ENCODE measurements around the gene MSRB3.
"Not testable (repeated sequence)": the region's sequence is repeated elsewhere in the genome, so short reads cannot be mapped to it uniquely, and the experiment has no call there.

MSRB3 gene

GRCh38 chr12:65305346-65305950 lies 27.0 kb downstream of the MSRB3 start:
- ATAC-seq, result no peak
- no peaks in the 10 kb centered on the region for H3K36me3 Mint-ChIP-seq (ENCODE audit: low read depth)
- DNase-seq, result no peak
- H3K27ac Mint-ChIP-seq, result no peak overlapping the region
- peaks cover 18% of the 10 kb centered on the region for H3K27me3 Mint-ChIP-seq
- no peaks in the 10 kb centered on the region for H3K9me3 Mint-ChIP-seq
- no peak overlapping the region for H3K4me3 Mint-ChIP-seq
- peaks cover 4% of the 10 kb centered on the region for H3K4me1 Mint-ChIP-seq

GRCh38 chr12:65306366-65307168 lies 28.1 kb downstream of the MSRB3 start:
- Mint-ChIP-seq H3K4me3 (no peak overlapping the region), H3K27ac (no peak overlapping the region)
- no peak for DNase-seq

GRCh38 chr12:65307169-65307501 lies 28.7 kb downstream of the MSRB3 start:
- DNase-seq, result no peak
- H3K4me1 Mint-ChIP-seq, result peaks cover 4% of the 10 kb centered on the region
- no peak for ATAC-seq
- H3K4me3 Mint-ChIP-seq, result no peak overlapping the region
- H3K9me3 Mint-ChIP-seq, result no peaks in the 10 kb centered on the region
- H3K27ac Mint-ChIP-seq, result no peak overlapping the region
- peaks cover 13% of the 10 kb centered on the region for H3K27me3 Mint-ChIP-seq
- no peaks in the 10 kb centered on the region for H3K36me3 Mint-ChIP-seq (ENCODE audit: low read depth)

More at GRCh38 chr12:65306366-65307168, 28.1 kb downstream of the MSRB3 start:
- Mint-ChIP-seq H3K9me3 (no peaks in the 10 kb centered on the region), H3K4me1 (peaks cover 4% of the 10 kb centered on the region), H3K36me3 (ENCODE audit: low read depth) (no peaks in the 10 kb centered on the region), H3K27me3 (peaks cover 15% of the 10 kb centered on the region)
- ATAC-seq, result no peak

- DNase-seq (no peak), ATAC-seq (no peak)
- H3K4me1 Mint-ChIP-seq, result peaks cover 4% of the 10 kb centered on the region
- no peaks in the 10 kb centered on the region for H3K36me3 Mint-ChIP-seq (ENCODE audit: low read depth)
- no peak overlapping the region for H3K4me3 Mint-ChIP-seq
- peaks cover 13% of the 10 kb centered on the region for H3K27me3 Mint-ChIP-seq
- H3K9me3 Mint-ChIP-seq, result no peaks in the 10 kb centered on the region
- no peak overlapping the region for H3K27ac Mint-ChIP-seq
Observed at GRCh38 chr12:65308006-65308405, 29.5 kb downstream of the MSRB3 start.

- Mint-ChIP-seq H3K27me3 (peaks cover 12% of the 10 kb centered on the region), H3K27ac (no peak overlapping the region), H3K9me3 (no peaks in the 10 kb centered on the region), H3K36me3 (ENCODE audit: low read depth) (no peaks in the 10 kb centered on the region), H3K4me3 (no peak overlapping the region), H3K4me1 (peaks cover 4% of the 10 kb centered on the region)
- DNase-seq (no peak), ATAC-seq (no peak)
Observed at GRCh38 chr12:65308601-65309071, 30.2 kb downstream of the MSRB3 start.

- Mint-ChIP-seq H3K27ac (no peak overlapping the region), H3K4me1 (peaks cover 4% of the 10 kb centered on the region), H3K4me3 (no peak overlapping the region), H3K9me3 (no peaks in the 10 kb centered on the region), H3K27me3 (peaks cover 5% of the 10 kb centered on the region), H3K36me3 (ENCODE audit: low read depth) (no peaks in the 10 kb centered on the region)
- no peak for DNase-seq
- no peak for ATAC-seq
Observed at GRCh38 chr12:65311260-65311659, 32.8 kb downstream of the MSRB3 start.

GRCh38 chr12:65313719-65314317 lies 35.3 kb downstream of the MSRB3 start:
- ATAC-seq, result no peak
- no peak for DNase-seq
- Mint-ChIP-seq H3K4me3 (no peak overlapping the region), H3K27ac (no peak overlapping the region), H3K4me1 (no peaks in the 10 kb centered on the region), H3K36me3 (ENCODE audit: low read depth) (no peaks in the 10 kb centered on the region), H3K27me3 (no peaks in the 10 kb centered on the region), H3K9me3 (no peaks in the 10 kb centered on the region)

GRCh38 chr12:65315238-65315637 lies 36.8 kb downstream of the MSRB3 start:
- H3K36me3 Mint-ChIP-seq (ENCODE audit: low read depth); H3K4me3 Mint-ChIP-seq; DNase-seq; H3K4me1 Mint-ChIP-seq; ATAC-seq; H3K27ac Mint-ChIP-seq; H3K9me3 Mint-ChIP-seq; H3K27me3 Mint-ChIP-seq: not testable (repeated sequence)

- peaks cover 2% of the 10 kb centered on the region for H3K27me3 Mint-ChIP-seq
- H3K9me3 Mint-ChIP-seq, result no peaks in the 10 kb centered on the region
- DNase-seq, result no peak
- no peaks in the 10 kb centered on the region for H3K4me1 Mint-ChIP-seq
- no peaks in the 10 kb centered on the region for H3K36me3 Mint-ChIP-seq (ENCODE audit: low read depth)
- ATAC-seq, result no peak
- no peak overlapping the region for H3K27ac Mint-ChIP-seq
- H3K4me3 Mint-ChIP-seq, result no peak overlapping the region
Observed at GRCh38 chr12:65318186-65318685, 39.8 kb downstream of the MSRB3 start.

- ATAC-seq (no peak), DNase-seq (no peak)
- Mint-ChIP-seq H3K36me3 (ENCODE audit: low read depth) (no peaks in the 10 kb centered on the region), H3K4me3 (no peak overlapping the region), H3K27ac (no peak overlapping the region), H3K9me3 (no peaks in the 10 kb centered on the region), H3K27me3 (peaks cover 2% of the 10 kb centered on the region), H3K4me1 (no peaks in the 10 kb centered on the region)
Observed at GRCh38 chr12:65319688-65320200, 41.3 kb downstream of the MSRB3 start.

GRCh38 chr12:65323070-65323469 lies 44.6 kb downstream of the MSRB3 start:
- Mint-ChIP-seq H3K27me3 (peaks cover 2% of the 10 kb centered on the region), H3K36me3 (ENCODE audit: low read depth) (no peaks in the 10 kb centered on the region), H3K27ac (no peak overlapping the region), H3K9me3 (no peaks in the 10 kb centered on the region), H3K4me3 (no peak overlapping the region), H3K4me1 (no peaks in the 10 kb centered on the region)
- DNase-seq (no peak), ATAC-seq (no peak)

GRCh38 chr12:65324056-65324455 lies 45.6 kb downstream of the MSRB3 start:
- DNase-seq, result no peak
- H3K4me3 Mint-ChIP-seq, result no peak overlapping the region
- peaks cover 2% of the 10 kb centered on the region for H3K27me3 Mint-ChIP-seq
- no peaks in the 10 kb centered on the region for H3K36me3 Mint-ChIP-seq (ENCODE audit: low read depth)
- H3K9me3 Mint-ChIP-seq, result no peaks in the 10 kb centered on the region
- no peak overlapping the region for H3K27ac Mint-ChIP-seq
- ATAC-seq, result no peak
- H3K4me1 Mint-ChIP-seq, result no peaks in the 10 kb centered on the region

GRCh38 chr12:65324551-65324950 lies 46.1 kb downstream of the MSRB3 start:
- ATAC-seq (no peak), DNase-seq (no peak)
- Mint-ChIP-seq H3K27ac (no peak overlapping the region), H3K27me3 (peaks cover 2% of the 10 kb centered on the region), H3K9me3 (no peaks in the 10 kb centered on the region), H3K4me1 (no peaks in the 10 kb centered on the region), H3K4me3 (no peak overlapping the region), H3K36me3 (ENCODE audit: low read depth) (no peaks in the 10 kb centered on the region)

GRCh38 chr12:65325183-65325582 lies 46.7 kb downstream of the MSRB3 start:
- Mint-ChIP-seq H3K27me3 (peaks cover 8% of the 10 kb centered on the region), H3K27ac (no peak overlapping the region), H3K36me3 (ENCODE audit: low read depth) (no peaks in the 10 kb centered on the region), H3K4me1 (no peaks in the 10 kb centered on the region), H3K9me3 (no peaks in the 10 kb centered on the region), H3K4me3 (no peak overlapping the region)
- DNase-seq (no peak), ATAC-seq (no peak)

- Mint-ChIP-seq H3K36me3 (ENCODE audit: low read depth) (no peaks in the 10 kb centered on the region), H3K4me1 (no peaks in the 10 kb centered on the region)
Observed at GRCh38 chr12:65326616-65327015, 48.1 kb downstream of the MSRB3 start.

More at GRCh38 chr12:65326616-65327015, 48.1 kb downstream of the MSRB3 start:
- Mint-ChIP-seq H3K4me3 (no peak overlapping the region), H3K27me3 (peaks cover 5% of the 10 kb centered on the region), H3K9me3 (no peaks in the 10 kb centered on the region), H3K27ac (no peak overlapping the region)
- ATAC-seq (no peak), DNase-seq (no peak)
